SIG-M5 (cell line): ENCODE results near the gene SHC1.

ENCODE experiments used
- DNase-seq: peaks from one replicate; lab custom pipeline; 2025; lab: John Stamatoyannopoulos, UW

SHC1 gene

GRCh38 chr1:154973344-154974101, 3.0 kb upstream of the SHC1 start:
- peak; percentile 87 for DNase-seq

GRCh38 chr1:154972517-154973343, 2.2 kb upstream of the SHC1 start:
- no peak for DNase-seq

GRCh38 chr1:154972213-154972516, 1.6 kb upstream of the SHC1 start:
- no peak for DNase-seq

- DNase-seq = no peak
Observed at GRCh38 chr1:154971341-154971998, 923 bp upstream of the SHC1 start.

- DNase-seq = no peak
Observed at GRCh38 chr1:154969860-154970452, 591 bp downstream of the SHC1 start.

- no peak for DNase-seq
Observed at GRCh38 chr1:154969246-154969645, 1.3 kb downstream of the SHC1 start.

GRCh38 chr1:154968731-154969130, 1.8 kb downstream of the SHC1 start:
- DNase-seq = no peak

DNA sequence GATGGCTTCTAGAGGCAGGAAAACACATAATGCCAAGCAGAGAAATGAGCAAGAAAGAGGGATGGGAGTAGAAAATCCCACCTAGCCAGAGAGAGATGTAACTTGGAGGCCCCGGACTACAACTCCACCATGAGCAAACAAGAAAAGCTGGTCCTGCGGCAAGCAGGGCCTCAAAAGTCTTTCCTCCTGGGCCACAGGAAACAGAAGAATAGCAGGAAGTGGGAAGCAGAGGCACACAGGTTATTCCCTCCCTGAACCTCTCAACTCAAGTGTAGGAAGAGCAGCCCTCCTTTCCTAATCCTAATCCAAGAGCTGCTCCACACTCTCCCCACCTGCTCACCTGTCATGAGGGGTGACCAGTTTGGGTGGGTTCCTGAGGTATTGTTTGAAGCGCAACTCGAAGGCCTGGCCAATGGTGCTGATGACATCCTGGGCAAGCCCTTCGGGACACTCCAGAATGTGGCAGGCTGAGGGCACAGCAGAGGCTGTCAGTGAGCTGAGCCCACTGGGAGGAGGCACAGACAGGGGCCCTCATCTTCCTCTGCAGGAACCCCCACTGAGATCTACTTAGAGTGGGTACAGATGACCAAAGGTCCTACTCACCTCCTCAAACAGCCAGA, 3.1 kb downstream of the SHC1 start:
- no peak for DNase-seq

GRCh38 chr1:154966111-154966510, 4.4 kb downstream of the SHC1 start:
- DNase-seq = no peak

- no peak for DNase-seq
Observed at GRCh38 chr1:154964359-154964758, 6.2 kb downstream of the SHC1 start.

- no peak for DNase-seq
Observed at GRCh38 chr1:154963643-154964042, 6.9 kb downstream of the SHC1 start.

GRCh38 chr1:154962795-154963330, 7.7 kb downstream of the SHC1 start:
- no peak for DNase-seq

GRCh38 chr1:154962156-154962749, 8.3 kb downstream of the SHC1 start:
- no peak for DNase-seq

GRCh38 chr1:154961207-154962155, 9.1 kb downstream of the SHC1 start, which contains the start of gene PYGO2:
Gene PYGO2, minus strand, starts transcription at chr1:154961782. Its CDS starts 206 bp downstream, at chr1:154961576.
- no peak for DNase-seq

DNA sequence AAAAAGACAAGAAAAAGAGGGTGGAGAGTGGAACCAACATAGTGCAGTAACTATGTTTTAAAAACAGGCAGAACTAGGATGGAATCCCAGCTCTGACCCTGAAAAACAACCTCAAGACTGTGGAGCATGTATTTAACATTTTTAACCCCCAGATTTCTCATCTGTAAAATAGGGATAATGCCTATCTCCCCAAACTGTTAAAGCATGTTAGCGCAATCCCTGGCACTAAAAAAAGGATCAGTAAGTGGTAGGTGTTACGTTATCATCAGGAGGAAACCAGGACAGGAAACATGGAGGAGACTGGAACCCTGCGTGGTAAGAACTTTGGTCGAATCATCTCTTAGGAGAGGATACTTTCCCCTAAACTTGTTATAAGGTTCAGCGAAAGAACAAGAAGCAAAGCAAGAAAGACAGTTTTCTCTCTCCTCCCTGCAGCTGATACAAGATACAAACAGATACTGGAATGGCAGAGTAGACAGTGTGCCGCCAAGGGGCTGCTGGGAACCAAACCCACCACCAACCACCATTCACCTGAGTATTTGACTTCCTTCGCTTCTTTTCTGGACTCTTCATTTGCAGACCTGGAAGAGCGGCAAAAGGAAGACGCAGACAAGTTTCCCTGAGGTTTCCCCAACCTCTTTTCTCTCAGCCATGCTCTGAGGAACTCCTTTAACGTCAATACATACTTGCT, 10.0 kb downstream of the SHC1 start:
- no peak for DNase-seq

- no peak for DNase-seq
Observed at GRCh38 chr1:154959426-154959780, 11.1 kb downstream of the SHC1 start.

- DNase-seq = no peak
Observed at GRCh38 chr1:154958681-154959425, 11.7 kb downstream of the SHC1 start.

DNA sequence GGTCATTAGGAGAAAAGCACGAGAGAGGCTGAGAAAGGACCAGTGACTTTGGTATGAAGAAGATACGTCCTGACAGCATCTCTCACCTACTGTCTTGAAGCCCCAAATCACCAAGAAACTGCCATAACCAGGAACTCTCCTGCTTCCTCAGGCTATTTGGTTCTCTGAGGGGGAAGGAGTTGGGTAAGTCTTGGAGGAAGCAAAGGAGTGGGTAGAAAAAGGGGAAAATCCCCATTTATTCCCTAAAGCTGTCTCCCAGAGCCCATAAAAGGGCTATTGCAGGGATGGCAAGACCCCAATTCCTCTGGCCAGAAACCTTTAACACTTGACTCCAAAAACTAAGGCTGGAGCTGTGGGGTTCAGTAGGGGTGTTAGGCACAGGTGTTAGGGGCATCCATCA, 12.5 kb downstream of the SHC1 start:
- DNase-seq = no peak

GRCh38 chr1:154957091-154957657, 13.4 kb downstream of the SHC1 start:
- DNase-seq = no peak
